Endothelial cell of umbilical vein (primary cell): Measurements from ENCODE around the gene FILIP1.

Source experiments
- CTCF ChIP-seq, 2 donors: IDR thresholded peaks; 1 replicate in 1 of 2; 2 replicates in 1 of 2; pipeline ENCODE4 v1.5.1; 2011; ENCODE audit warnings: low read length in 2 of 2, mild to moderate bottlenecking in 2 of 2, moderate library complexity in 2 of 2, control low read depth in 1 of 2, inconsistent platforms in 1 of 2, low read depth in 1 of 2; ENCODE audit not compliant: insufficient read depth in 1 of 2; ENCODE audit errors: extremely low read depth in 1 of 2
- EZH2 ChIP-seq: IDR thresholded peaks from 2 replicates; pipeline ENCODE4 v1.6.1; 2012; ENCODE audit warnings: borderline replicate concordance, low read depth, mild to moderate bottlenecking, moderate library complexity, low read length, inconsistent platforms; ENCODE audit not compliant: severe bottlenecking
- MYC ChIP-seq: IDR thresholded peaks from one replicate; pipeline ENCODE4 v1.6.1; 2011; ENCODE audit warnings: mild to moderate bottlenecking, low read depth, low read length
- POLR2AphosphoS5 ChIP-seq: IDR thresholded peaks from 2 replicates; pipeline ENCODE4 v1.6.1; 2012; ENCODE audit warnings: low read depth, mild to moderate bottlenecking, control low read depth, low read length, moderate library complexity; ENCODE audit not compliant: insufficient read depth

- TF ChIP-seq EZH2 (no peak), CTCF (IDR thresholded peaks at IDR 0.05; ENCODE audit: extremely low read depth in 1 of 2, insufficient read depth in 1 of 2, low read depth in 1 of 2, low read length in 2 of 2) (no peak), MYC (no peak), POLR2AphosphoS5 (peak; percentile 66)
These were observed 30.8 kb upstream of the FILIP1 start for GRCh38 chr6:75524322-75524972.
